Regular cardiac myocyte (primary cell): ENCODE results near the gene ZNF584. TPM values are rescaled to one million over a fixed set of nuclear protein-coding genes. Genes with fewer than 3 reads are reported as not detected.

Experiments used
- total RNA-seq: library from RNA; depleted of rRNA; stranded (reverse); fragments of >200 nt; gene quantifications from 2 replicates; pipeline ENCODE4 v1.2.3, GENCODE V29; 2014

ZNF584 gene
- total RNA-seq: 12.7 and 16.7 TPM in 2 replicates

DNA sequence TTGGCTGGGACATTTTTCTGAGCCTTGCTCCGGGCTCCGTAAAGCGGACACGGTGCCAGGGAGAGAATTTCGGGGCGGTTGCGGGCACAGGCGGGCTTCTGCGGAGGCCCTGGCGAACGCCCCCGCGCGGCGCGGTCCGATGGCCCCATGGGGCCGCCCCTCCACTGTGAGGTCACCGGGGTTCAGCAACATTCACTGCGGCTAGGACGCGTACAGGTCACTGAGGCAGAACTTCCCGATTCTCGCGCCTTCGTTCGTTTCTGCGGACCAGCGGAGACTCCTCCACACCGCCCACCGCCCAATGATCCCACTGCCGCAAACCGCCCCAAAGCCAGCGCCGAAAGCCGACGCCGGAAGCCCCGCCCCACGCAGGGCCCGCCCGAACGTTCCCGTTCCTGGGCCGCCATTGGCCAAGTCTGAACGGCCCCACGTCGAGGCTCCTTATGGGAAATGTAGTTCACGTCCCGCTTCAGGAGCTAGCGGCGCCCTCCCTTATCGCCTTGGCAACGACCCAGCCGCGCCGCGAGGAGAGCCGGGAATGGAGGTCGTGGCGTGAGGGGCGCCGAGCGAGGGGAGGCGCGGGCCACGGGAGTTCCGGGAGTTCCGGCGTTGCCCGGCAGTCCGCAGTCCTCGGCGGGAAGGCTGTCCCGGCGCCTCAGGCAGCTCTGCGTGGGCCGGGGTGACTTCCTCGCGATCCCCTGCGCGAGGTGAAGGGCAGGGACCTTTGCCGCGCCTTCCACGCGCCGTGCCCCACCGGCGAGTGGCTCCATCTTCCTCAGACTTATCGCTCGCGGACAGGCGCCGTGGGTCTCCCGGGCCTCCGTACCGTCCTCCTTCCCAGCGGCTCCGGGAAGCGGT lies at the start of gene ZNF584:
ZNF584 (plus strand) TSS at position 498 of the 858 bp plus-strand sequence. CDS start 499 bp downstream, outside the sequence.

GRCh38 chr19:58362272-58362994 lies 46.0 kb upstream of the ZNF584 start, which contains the start of gene ZNF497:
Gene ZNF497, minus strand, starts transcription at chr19:58362751. Its CDS starts 5,116 bp downstream, at chr19:58357635.

GRCh38 chr19:58380662-58381459 lies 27.6 kb upstream of the ZNF584 start, which contains the start of gene ZNF837:
Gene ZNF837, minus strand, starts transcription at chr19:58381030. Its CDS starts 11,698 bp downstream, at chr19:58369332.

GRCh38 chr19:58386576-58387337 lies 21.7 kb upstream of the ZNF584 start, which contains the start of gene RPS5:
Gene RPS5, plus strand, starts transcription at chr19:58387269. Its CDS starts 869 bp downstream, at chr19:58388138.

GRCh38 chr19:58395220-58395978 lies 13.1 kb upstream of the ZNF584 start, which contains the start of gene RNF225:
Gene RNF225, plus strand, starts transcription at chr19:58395656. Its CDS starts 434 bp downstream, at chr19:58396090.

GRCh38 chr19:58439576-58440554 lies 31.4 kb downstream of the ZNF584 start, which contains the start of gene ZNF132:
Gene ZNF132, minus strand, starts transcription at chr19:58440153. Its CDS starts 332 bp downstream, at chr19:58439821.

DNA sequence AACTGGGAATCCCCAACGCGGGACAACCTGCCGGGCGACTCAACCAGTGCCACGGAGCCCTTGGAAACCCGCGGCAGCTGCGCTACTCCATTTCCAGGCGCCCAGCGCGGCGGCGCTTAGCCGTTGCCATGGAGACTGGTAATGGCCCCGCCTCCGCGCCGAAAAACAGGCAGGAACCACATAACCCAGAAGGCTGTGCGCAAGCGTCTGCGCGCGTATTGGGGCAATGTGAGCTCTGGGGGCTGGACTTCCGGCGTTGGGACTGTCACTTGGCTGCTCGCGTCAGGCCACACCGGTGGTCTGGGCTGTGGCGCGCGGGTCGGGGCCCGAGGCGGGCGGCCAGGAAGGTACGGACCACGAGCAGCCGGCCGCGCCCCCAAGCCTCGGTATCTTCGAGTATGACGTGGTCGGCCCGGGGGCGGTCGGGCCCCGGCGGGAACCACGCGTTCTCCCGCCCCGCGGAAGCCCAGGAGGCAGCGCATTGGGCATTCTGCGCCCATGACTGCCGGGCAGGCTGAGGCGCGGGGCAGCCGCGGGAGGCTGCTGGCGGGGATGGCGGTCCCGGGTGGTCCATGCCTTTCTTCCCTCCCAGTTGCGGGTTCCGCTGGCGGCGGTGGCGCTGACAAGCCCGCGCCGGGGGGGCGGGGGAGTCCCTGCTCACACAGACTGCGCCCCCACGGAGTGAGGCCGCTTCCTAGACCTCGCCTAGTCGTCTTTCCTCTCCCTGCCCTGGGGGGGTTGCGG lies 43.1 kb downstream of the ZNF584 start, which contains the start of gene ZNF324B:
ZNF324B (plus strand) TSS at position 265 of the 744 bp plus-strand sequence. CDS start 2,080 bp downstream, outside the sequence.

GRCh38 chr19:58466760-58467589 lies 58.5 kb downstream of the ZNF584 start, which contains the start of gene ZNF324:
Gene ZNF324, plus strand, starts transcription at chr19:58467080. Its CDS starts 2,106 bp downstream, at chr19:58469186.

Other genes with a start within 250 kb of the ZNF584 start
- gene ZNF274, start 225.6 kb upstream of the ZNF584 start, total RNA-seq: 29.3 and 31.6 TPM in 2 replicates
- 42.0 and 44.5 TPM in 2 replicates for gene ZNF544, start 179.7 kb upstream of the ZNF584 start, total RNA-seq
- 4.0 and 4.5 TPM in 2 replicates for gene ZNF8, start 129.7 kb upstream of the ZNF584 start, total RNA-seq
- gene ERVK3-1, start 103.3 kb upstream of the ZNF584 start, total RNA-seq: 20.6 and 38.2 TPM in 2 replicates
- gene ZSCAN22, start 81.7 kb upstream of the ZNF584 start, total RNA-seq: 2.3 and 2.7 TPM in 2 replicates
- 6.1 and 14.4 TPM in 2 replicates for gene A1BG, start 55.2 kb upstream of the ZNF584 start, total RNA-seq
- gene ZNF497, start 45.9 kb upstream of the ZNF584 start, total RNA-seq: 0.58 and 1.1 TPM in 2 replicates
- gene ZNF837, start 27.6 kb upstream of the ZNF584 start, total RNA-seq: 1.2 and 3.9 TPM in 2 replicates
- gene RPS5, start 21.4 kb upstream of the ZNF584 start, total RNA-seq: 2,110 and 2,179 TPM in 2 replicates
- gene RNF225, start 13.0 kb upstream of the ZNF584 start, total RNA-seq: 0.38 TPM in 1 of 2 replicates, not detected in the other
- gene ZNF132, start 31.5 kb downstream of the ZNF584 start, total RNA-seq: 10.4 and 12.7 TPM in 2 replicates
- gene ZNF324B, start 43.0 kb downstream of the ZNF584 start, total RNA-seq: 7.3 and 10.0 TPM in 2 replicates
- gene ZNF324, start 58.4 kb downstream of the ZNF584 start, total RNA-seq: 11.8 and 16.3 TPM in 2 replicates
- 5.4 and 5.9 TPM in 2 replicates for gene ZNF446, start 67.7 kb downstream of the ZNF584 start, total RNA-seq
- gene SLC27A5, start 103.3 kb downstream of the ZNF584 start, total RNA-seq: 2.8 and 2.9 TPM in 2 replicates
- 3.4 and 5.6 TPM in 2 replicates for gene ZBTB45, start 111.2 kb downstream of the ZNF584 start, total RNA-seq
- gene TRIM28, start 135.4 kb downstream of the ZNF584 start, total RNA-seq: 171 and 383 TPM in 2 replicates
- gene CHMP2A, start 146.5 kb downstream of the ZNF584 start, total RNA-seq: 98.7 and 136 TPM in 2 replicates
- 51.0 and 87.0 TPM in 2 replicates for gene UBE2M, start 150.0 kb downstream of the ZNF584 start, total RNA-seq
- gene MZF1, start 164.7 kb downstream of the ZNF584 start, total RNA-seq: 10.9 and 20.9 TPM in 2 replicates